A549 (cell line): ENCODE measurements around the gene EML5. TPM values are rescaled to one million over a fixed set of nuclear protein-coding genes. Genes with fewer than 3 reads are reported as not detected.
A peak's percentile ranks its signal among the peaks of the same experiment; 100 is the strongest.

Experiments used
- ATAC-seq, 2 experiments: fragments of 200-7000 bp in 1 of 2; fragments of >200 bp in 1 of 2; cut with Nextera tagmentation in 1 of 2; cut with Tn5 transposase in 1 of 2; 3 replicates each; pipeline versions ENCODE4 v1.8.0 to v1.9.1; 2018 to 2020; ENCODE audit warnings: mild to moderate bottlenecking in 1 of 2, moderate library complexity in 1 of 2
- CTCF ChIA-PET: fragments of 300-600 bp; sonication (Branson Sonifier 250); formaldehyde crosslinking; extraction: SDS; loops from one replicate; lab custom pipeline; 2021; ENCODE audit warnings: antibody characterized with exemption, inconsistent platforms; lab: Yijun Ruan, JAX
- POLR2A ChIA-PET: fragments of 350-600 bp; formaldehyde crosslinking; extraction: SDS; loops from one replicate; lab custom pipeline; 2021; ENCODE audit warnings: antibody characterized with exemption, inconsistent platforms; lab: Yijun Ruan, JAX
- DNase-seq, 2 experiments: peaks; one replicate each; pipeline versions ENCODE4 v3.0.0 to v3.0.0-alpha.2; 2011 to 2016; ENCODE audit warnings: low read depth in 1 of 2, low spot score in 1 of 2
- FAIRE-seq: peaks from 2 replicates; lab custom pipeline; 2011; peaks lifted over from hg19 to GRCh38; lab: Jason Lieb, UNC
- H3K27ac ChIP-seq, 2 experiments: fragments of >200 bp; sonication (Bioruptor Twin); formaldehyde crosslinking; 3 replicates each; pipeline ENCODE4 v1.5.1; 2016 to 2017
- H3K4me1 ChIP-seq: fragments of >200 bp; sonication (Bioruptor Twin); formaldehyde crosslinking; 3 replicates; pipeline ENCODE4 v1.6.1; 2016
- H3K4me2 ChIP-seq: fragments of >200 bp; sonication (Bioruptor Twin); formaldehyde crosslinking; 3 replicates; pipeline ENCODE4 v1.6.1; 2016
- H3K4me3 ChIP-seq: fragments of >200 bp; sonication (Bioruptor Twin); formaldehyde crosslinking; 3 replicates; pipeline ENCODE4 v1.5.1; 2016
- H3K9me3 ChIP-seq: fragments of >200 bp; sonication (Bioruptor Twin); formaldehyde crosslinking; 3 replicates; pipeline ENCODE4 v1.6.1; 2016
- BCL3 ChIP-seq: fragments of >200 bp; sonication (Bioruptor Twin); formaldehyde crosslinking; IDR thresholded peaks from 3 replicates; pipeline ENCODE4 v1.6.1; 2016
- CTCF ChIP-seq: fragments of >200 bp; sonication (Bioruptor Twin); formaldehyde crosslinking; IDR thresholded peaks from 3 replicates; pipeline ENCODE4 v1.5.1; 2016
- E2F6 ChIP-seq: IDR thresholded peaks from 2 replicates; pipeline ENCODE4 v1.6.1; 2012; ENCODE audit warnings: low read depth, borderline replicate concordance
- HES2 ChIP-seq: fragments of >200 bp; sonication (Bioruptor Twin); formaldehyde crosslinking; IDR thresholded peaks from 2 replicates; pipeline ENCODE4 v1.6.1; 2016
- HOXA7 ChIP-seq: fragments of 250-450 bp; sonication (Bioruptor Pico); IDR thresholded peaks from 2 replicates; pipeline ENCODE4 v1.5.0; 2020; ENCODE audit warnings: mild to moderate bottlenecking, moderate library complexity
- HOXB5 ChIP-seq: fragments of 250-450 bp; sonication (Bioruptor Pico); IDR thresholded peaks from 2 replicates; pipeline ENCODE4 v1.5.0; 2020; ENCODE audit warnings: mild to moderate bottlenecking, moderate library complexity
- JUN ChIP-seq, 2 experiments: fragments of >200 bp; sonication (Bioruptor Twin); formaldehyde crosslinking; IDR thresholded peaks; 2 replicates in 1 of 2; 3 replicates in 1 of 2; pipeline ENCODE4 v1.6.1; 2016 to 2017
- MAX ChIP-seq: IDR thresholded peaks from 2 replicates; pipeline ENCODE4 v1.6.1; 2012
- MYC ChIP-seq: IDR thresholded peaks from 2 replicates; pipeline ENCODE4 v1.6.1; 2012; ENCODE audit warnings: mild to moderate bottlenecking, inconsistent platforms, low read length, improper control_type of control experiment, borderline replicate concordance
- PHF8 ChIP-seq: fragments of 200-600 bp; sonication (generic); IDR thresholded peaks from 2 replicates; pipeline ENCODE4 v1.6.1; 2016; ENCODE audit warnings: low read depth, mild to moderate bottlenecking, antibody characterized with exemption, moderate library complexity, borderline replicate concordance
- POLR2A ChIP-seq: IDR thresholded peaks from 2 replicates; pipeline ENCODE4 v1.6.1; 2012; ENCODE audit warnings: mild to moderate bottlenecking, low read length
- RAD21 ChIP-seq, 2 experiments: fragments of >200 bp in 1 of 2; sonication (Bioruptor Twin) in 1 of 2; formaldehyde crosslinking in 1 of 2; IDR thresholded peaks in 1 of 2; conservative IDR thresholded peaks in 1 of 2; 2 replicates in 1 of 2; 3 replicates in 1 of 2; pipeline ENCODE4 v1.6.1; 2012 to 2018; ENCODE audit warnings: inconsistent platforms in 1 of 2
- RFX5 ChIP-seq: fragments of 450-650 bp; IDR thresholded peaks from 2 replicates; pipeline ENCODE4 v1.7.1; 2014; ENCODE audit warnings: antibody characterized with exemption, mild to moderate bottlenecking, moderate library complexity
- RNF2 ChIP-seq: fragments of 200-600 bp; sonication (generic); IDR thresholded peaks from 2 replicates; pipeline ENCODE4 v1.6.1; 2016; ENCODE audit warnings: low read depth, mild to moderate bottlenecking, antibody characterized with exemption, moderate library complexity, borderline replicate concordance
- SMC3 ChIP-seq: fragments of >200 bp; sonication (Bioruptor Twin); formaldehyde crosslinking; IDR thresholded peaks from 3 replicates; pipeline ENCODE4 v1.6.1; 2018; ENCODE audit warnings: inconsistent platforms
- WGBS: methylation state at CpG from one replicate; pipeline ENCODE4 v1.1.6; 2017; ENCODE audit errors: missing lambda C conversion rate; 5-methylcytosine and 5-hydroxymethylcytosine counted together
- polyA plus RNA-seq, 4 experiments: library from polyadenylated mRNA; depleted of rRNA in 3 of 4; stranded (reverse); fragments of >200 nt; fragmentation: RNase III in 1 of 4; extraction: RNeasy Plus Mini Kit Qiagen cat#74134 plus additional on column Dnase treatment in 1 of 4; gene quantifications; 2 replicates in 3 of 4; 3 replicates in 1 of 4; pipeline ENCODE4 v1.2.3, GENCODE V29; 2011 to 2017

The EML5 gene
- polyA plus RNA-seq, 2 of the 4 experiments (the other 2 are of a cell fraction) = 0.44 to 0.62 TPM

GRCh38 chr14:88824314-88825077 lies 31.7 kb upstream of the EML5 start, which contains the start of gene TTC8:
Gene TTC8, plus strand, starts transcription at chr14:88824651. Its CDS starts 57 bp downstream, at chr14:88824708.
- POLR2A ChIA-PET = interaction anchor here (0.7 to 1.4 kb wide), 11 partner anchors 9 to 154 kb away, joined by 3 to 12 read pairs (median 4); partner anchors contain the start of gene EML5
- TF ChIP-seq POLR2A (peak; percentile 96), MAX (peak; percentile 74), SMC3 (peak; percentile 12; the same call in 1 of the 3 replicates), MYC (peak; percentile 32; the same call in 1 of the 2 replicates), RFX5 (peak; percentile 98), PHF8 (peak; percentile 93), JUN (IDR thresholded peaks at IDR 0.05) (peak; percentile 79 to 86), RAD21 (conservative IDR thresholded peaks at IDR 0.05 in 1 of 2, IDR thresholded peaks at IDR 0.05 in 1 of 2) (peak in 1 of 2 experiments; percentile 5; a peak in 1 of 5 replicates), BCL3 (peak; percentile 50; the same call in 1 of the 3 replicates), HOXA7 (CRISPR knock-in tag) (no peak), HOXB5 (no peak), E2F6 (peak; percentile 70), CTCF (no peak), RNF2 (no peak)
- Histone ChIP-seq H3K4me3 (peak within 1 kb of the TSS; percentile 85), H3K4me1 (peaks cover 29% of the 10 kb centered on the region), H3K9me3 (no peaks in the 10 kb centered on the region), H3K4me2 (peak within 1 kb of the TSS; percentile 83), H3K27ac (peak within 1 kb of the TSS; percentile 93 to 96)
- CTCF ChIA-PET = interaction anchor here (1.1 to 4.3 kb wide), 6 partner anchors 32 to 202 kb away, joined by 3 to 19 read pairs (median 4); partner anchors contain the start of gene EML5
- FAIRE-seq (no peak), ATAC-seq (peak; percentile 99), DNase-seq (peak; percentile 90 to 93)
- WGBS = 2% methylated on average over 35 of the region's 50 CpGs

- POLR2A ChIA-PET = interaction anchor here (0.7 to 1.3 kb wide), 9 partner anchors 8 to 154 kb away, joined by 3 to 12 read pairs (median 4); partner anchors contain the start of gene EML5
- DNase-seq = no peak
- Histone ChIP-seq H3K4me1 (peaks cover 23% of the 10 kb centered on the region), H3K4me3 (peak overlapping the region; percentile 85), H3K27ac (peak overlapping the region; percentile 93 to 96), H3K4me2 (peak overlapping the region; percentile 83), H3K9me3 (no peaks in the 10 kb centered on the region)
- CTCF ChIA-PET = interaction anchor here (1.4 to 4.3 kb wide), 3 partner anchors 31 to 169 kb away, joined by 3 to 19 read pairs (median 4); partner anchors contain the start of gene EML5
- no peak for FAIRE-seq
- peak; percentile 21 to 28 for ATAC-seq
- WGBS = 2% methylated on average over 9 of the region's 9 CpGs
- TF ChIP-seq HOXA7 (CRISPR knock-in tag) = no peak
Observed at GRCh38 chr14:88823968-88824313, 31.2 kb upstream of the EML5 start.

GRCh38 chr14:88821888-88822287 lies 29.1 kb upstream of the EML5 start:
- no peak for DNase-seq
- no peak for FAIRE-seq
- ATAC-seq = no peak
- peaks cover 11% of the 10 kb centered on the region for H3K4me1 ChIP-seq
- ChIA-PET POLR2A (no interaction called here), CTCF (no interaction called here)
- H3K4me3 ChIP-seq = no peak overlapping the region
- H3K27ac ChIP-seq = no peak overlapping the region
- no peaks in the 10 kb centered on the region for H3K9me3 ChIP-seq
- TF ChIP-seq HES2 = no peak
- TF ChIP-seq RFX5 = no peak
- no peak for TF ChIP-seq SMC3
- no peak for TF ChIP-seq MAX
- H3K4me2 ChIP-seq = no peak overlapping the region
- 43% methylated on average over 2 of the region's 2 CpGs for WGBS
